Subcutaneous adipose tissue (tissue), 4 donors: ENCODE data around the gene CCL11. TPM values are rescaled to one million over a fixed set of nuclear protein-coding genes. Genes with fewer than 3 reads are reported as not detected.

Source experiments
- CTCF ChIP-seq: fragments of 450-650 bp; IDR thresholded peaks from one replicate; pipeline ENCODE4 v1.5.1; 2016; ENCODE audit warnings: low read depth, mild to moderate bottlenecking, control low read depth, antibody characterized with exemption, moderate library complexity
- total RNA-seq, 4 donors: library from RNA; depleted of rRNA; stranded (reverse); fragments of >200 nt; gene quantifications; one replicate each; pipeline ENCODE4 v1.1.0, GENCODE V29; 2016

The CCL11 gene
- total RNA-seq, 4 donors from 2014 or later = not detected

- TF ChIP-seq CTCF = no peak
These were observed 20.9 kb downstream of the CCL11 start for GRCh38 chr17:34306466-34306865.

- TF ChIP-seq CTCF = no peak
These were observed 21.6 kb downstream of the CCL11 start for GRCh38 chr17:34307110-34307509.

GRCh38 chr17:34308371-34308770 is 22.8 kb downstream of the CCL11 start:
- TF ChIP-seq CTCF = no peak

- no peak for TF ChIP-seq CTCF
These were observed 25.7 kb downstream of the CCL11 start for GRCh38 chr17:34311291-34311690.

- TF ChIP-seq CTCF = no peak
These were observed 26.5 kb downstream of the CCL11 start for GRCh38 chr17:34312080-34312479.

GRCh38 chr17:34313164-34313563 is 27.6 kb downstream of the CCL11 start:
- TF ChIP-seq CTCF = no peak

GRCh38 chr17:34314279-34314678 is 28.7 kb downstream of the CCL11 start:
- no peak for TF ChIP-seq CTCF
